ENCODE data around the gene KRTAP10-7.
"Not testable (repeated sequence)": the region's sequence is repeated elsewhere in the genome, so short reads cannot be mapped to it uniquely, and the experiment has no call there.

KRTAP10-7 gene

GRCh38 chr21:44600118-44600978 is at the start of gene KRTAP10-7:
TSS of gene KRTAP10-7 (plus strand) at chr21:44600597. CDS start at chr21:44600622, 25 bp downstream.
- DNase-seq: not testable (repeated sequence)

GRCh38 chr21:44550807-44551206 is 49.6 kb upstream of the KRTAP10-7 start:
- DNase-seq: no peak

DNA sequence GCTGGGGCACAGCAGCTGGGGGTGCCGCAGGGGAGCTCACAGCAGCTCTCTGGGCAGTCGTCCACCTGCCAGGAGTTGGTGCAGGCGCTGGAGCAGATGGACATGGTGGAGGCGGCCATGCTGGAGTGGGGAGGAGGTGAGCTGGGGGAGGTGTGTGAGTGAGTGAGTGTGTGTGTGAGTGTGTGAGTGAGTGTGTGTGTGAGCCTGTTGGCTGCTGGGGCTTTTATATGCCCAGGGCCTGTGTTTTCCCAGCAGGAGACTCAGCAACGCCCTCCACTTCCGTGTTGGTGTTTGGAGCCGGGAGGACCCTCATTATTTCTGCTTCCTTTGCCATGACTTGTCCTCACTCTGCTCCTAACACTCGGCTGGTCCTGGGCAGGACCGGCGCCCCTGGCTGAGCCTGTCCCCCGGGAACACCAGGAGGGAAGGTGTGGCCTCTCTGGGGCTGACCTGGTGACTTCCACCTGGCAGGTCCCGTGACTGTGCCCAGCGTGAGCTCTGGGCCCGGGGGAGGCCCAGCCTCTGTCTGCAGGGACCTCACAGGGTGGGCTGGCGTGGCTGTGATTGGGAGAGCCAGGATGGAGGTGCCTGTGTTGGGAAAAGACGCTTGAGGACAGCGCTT is 48.9 kb upstream of the KRTAP10-7 start, which contains the start of gene KRTAP10-2:
Gene KRTAP10-2 (minus strand): TSS at position 166 of the 622 bp plus-strand sequence. CDS start 47 bp downstream, at position 119.
- no peak for DNase-seq

- no peak for DNase-seq
Measured at GRCh38 chr21:44552136-44552535, 48.3 kb upstream of the KRTAP10-7 start.

DNA sequence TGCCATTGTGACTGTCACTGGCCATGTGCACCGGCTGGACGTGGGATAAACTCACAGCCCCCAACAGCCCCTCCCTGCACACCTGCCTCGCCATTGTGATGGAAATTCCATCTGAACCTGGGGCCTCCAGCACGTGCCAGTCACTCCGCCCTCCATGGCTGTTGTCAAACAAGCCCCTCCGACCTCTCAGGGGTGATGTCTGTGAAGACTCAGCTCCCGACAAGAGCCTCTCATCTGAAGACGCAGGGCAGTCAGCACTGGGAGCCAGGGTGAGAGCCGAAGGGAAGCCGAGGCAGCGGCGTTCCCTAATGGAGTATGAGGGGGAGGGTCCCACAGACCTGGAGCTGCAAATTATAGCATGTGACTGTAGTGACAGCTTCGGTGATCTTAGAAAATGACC is 47.7 kb upstream of the KRTAP10-7 start:
- no peak for DNase-seq

DNA sequence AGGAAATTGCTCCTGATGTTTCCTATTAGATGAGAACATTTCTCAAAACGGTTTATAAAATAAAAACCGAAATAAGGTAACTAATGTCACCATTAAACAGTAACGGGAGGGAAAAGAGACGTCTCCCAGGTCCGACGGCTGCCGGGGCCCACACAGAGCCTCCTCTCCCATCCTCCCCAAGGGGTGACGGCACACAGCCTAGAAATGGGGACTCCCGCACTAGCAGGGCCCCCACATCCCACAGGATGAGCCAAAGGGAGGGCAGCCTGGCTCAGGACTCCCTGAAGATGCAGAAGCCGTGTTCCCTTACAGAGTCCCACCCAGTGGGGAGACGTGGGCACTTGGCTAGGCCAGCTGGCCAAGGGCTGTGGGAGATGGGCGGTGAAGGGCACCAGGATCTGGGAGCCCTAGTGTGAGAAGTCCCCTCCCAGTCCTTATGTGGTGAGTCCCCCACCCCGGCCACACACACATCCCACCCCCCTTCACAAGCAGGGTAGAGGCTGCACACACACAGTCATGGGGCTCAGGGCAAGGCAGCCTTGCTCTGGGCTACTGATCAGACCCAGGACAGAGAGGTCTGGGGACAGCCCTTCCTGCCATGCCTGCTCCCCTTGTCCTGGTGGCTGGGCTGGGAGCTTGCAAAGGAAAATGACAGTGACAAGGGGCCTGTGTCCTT is 45.1 kb upstream of the KRTAP10-7 start:
- DNase-seq: no peak

DNA sequence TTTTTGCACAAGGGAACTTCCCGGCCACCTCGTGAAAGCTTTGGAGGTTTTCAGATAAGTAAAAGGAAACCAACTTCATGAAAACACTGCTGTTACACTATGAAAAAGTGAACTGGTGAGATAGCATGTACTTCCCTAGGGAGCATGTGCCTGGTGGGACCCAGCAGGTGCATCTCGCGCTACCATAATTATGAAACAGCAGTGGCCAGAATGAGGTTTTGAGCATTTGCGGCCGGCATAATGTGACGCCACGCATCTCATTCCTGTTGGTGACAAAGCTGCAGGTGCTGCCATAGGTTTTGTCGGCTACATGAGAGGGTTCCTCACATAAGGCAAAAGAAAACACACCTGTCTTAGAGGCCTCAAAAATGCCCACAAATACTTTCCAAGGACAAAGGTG is 43.5 kb upstream of the KRTAP10-7 start:
- DNase-seq: no peak

- no peak for DNase-seq
Measured at GRCh38 chr21:44557491-44558328, 42.7 kb upstream of the KRTAP10-7 start.

- DNase-seq: not testable (repeated sequence)
Measured at GRCh38 chr21:44558329-44558675, 42.1 kb upstream of the KRTAP10-7 start.

- DNase-seq: no peak
Measured at GRCh38 chr21:44558695-44559094, 41.7 kb upstream of the KRTAP10-7 start, which contains the start of gene KRTAP10-3. TSS of gene KRTAP10-3 (minus strand) at chr21:44558795. CDS start at chr21:44558715, 80 bp downstream.

DNA sequence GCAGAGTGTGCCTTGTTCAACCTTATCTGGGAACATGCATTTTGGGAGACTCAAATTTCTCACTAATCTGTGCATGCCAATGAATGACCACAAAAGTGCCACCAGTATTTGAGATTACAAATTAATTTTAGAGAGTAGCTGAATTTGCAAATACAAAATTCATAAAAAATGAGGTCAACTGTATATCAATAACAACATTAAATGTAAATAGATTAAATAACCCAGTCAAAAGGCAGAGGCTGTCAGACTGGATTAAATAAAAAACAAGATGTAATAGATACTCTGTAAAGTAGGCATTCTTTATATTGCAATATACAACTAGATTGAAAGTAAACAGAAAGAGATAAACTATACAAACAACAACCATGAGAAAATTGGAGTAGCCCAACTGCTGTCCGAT is 36.3 kb upstream of the KRTAP10-7 start:
- no peak for DNase-seq

DNA sequence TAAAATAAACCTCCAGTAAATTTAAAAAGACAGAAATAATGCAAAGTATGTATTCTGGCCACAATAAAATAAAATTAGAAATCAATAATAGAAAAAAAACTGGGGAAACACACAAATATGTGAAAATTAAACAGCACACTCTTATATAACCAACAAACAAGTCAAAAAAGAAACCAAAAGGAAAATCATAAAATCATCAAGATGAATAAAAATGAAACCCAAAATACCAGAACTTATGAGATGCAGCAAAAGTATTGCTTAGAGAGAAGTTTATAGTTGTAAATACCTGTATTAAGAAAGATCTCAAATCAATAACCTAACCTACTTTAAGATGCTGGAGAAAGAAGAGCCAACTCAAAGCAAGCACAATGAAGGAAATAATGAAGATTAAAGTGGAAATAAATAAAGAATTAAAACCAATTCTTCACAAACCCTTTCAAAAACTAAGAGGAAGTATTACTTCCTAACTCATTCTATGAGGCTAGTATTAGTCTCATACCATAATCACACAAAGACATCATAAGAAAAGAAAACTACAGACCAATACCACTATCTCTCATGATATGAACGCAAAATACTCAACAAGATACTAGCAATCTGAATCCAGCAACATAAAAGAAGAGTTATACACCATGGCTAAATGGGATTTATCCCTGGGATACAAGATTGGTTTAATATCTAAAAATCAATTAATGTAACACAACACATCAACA is 35.4 kb upstream of the KRTAP10-7 start:
- DNase-seq: no peak

DNA sequence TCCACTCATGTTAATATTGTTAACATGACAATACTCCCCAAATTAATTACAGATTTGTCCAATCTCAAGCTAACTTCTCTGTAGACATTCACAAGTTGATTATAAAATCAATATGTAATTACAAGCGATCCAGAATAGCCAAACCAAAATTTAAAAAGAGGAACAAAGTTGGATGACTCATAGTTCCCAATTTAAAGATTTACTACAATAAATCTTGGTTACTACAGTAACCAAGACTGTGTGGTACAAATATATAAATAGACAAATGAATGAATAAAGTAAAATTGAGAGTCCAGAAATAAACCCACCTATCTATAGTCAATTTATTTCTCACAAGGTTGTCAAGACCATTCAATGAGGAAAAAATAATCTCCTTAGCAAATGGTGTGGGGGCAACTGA is 34.0 kb upstream of the KRTAP10-7 start:
- DNase-seq: no peak

GRCh38 chr21:44567481-44568171 is 32.8 kb upstream of the KRTAP10-7 start:
- DNase-seq: no peak

DNA sequence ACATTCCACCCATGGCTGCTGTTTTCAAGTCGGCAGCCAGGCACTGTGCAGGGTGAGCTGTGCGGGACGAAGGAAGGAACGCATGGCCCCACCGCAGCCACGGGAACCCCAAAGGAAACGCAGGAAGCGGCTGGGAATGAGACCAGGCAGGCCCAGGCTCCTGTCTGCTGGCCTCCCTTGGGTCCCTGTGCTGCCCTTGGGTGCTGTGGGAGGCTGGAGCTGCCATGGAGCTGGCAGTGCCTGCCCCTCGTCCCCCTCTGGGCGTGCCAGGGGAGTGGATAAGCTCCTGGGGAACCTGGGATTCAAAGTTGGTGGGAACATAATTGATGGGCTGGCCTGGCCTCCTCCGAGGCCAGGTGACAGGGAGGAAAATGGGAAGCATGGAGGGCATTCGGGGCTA is 32.1 kb upstream of the KRTAP10-7 start:
- DNase-seq: no peak

- no peak for DNase-seq
Measured at GRCh38 chr21:44568667-44569556, 31.5 kb upstream of the KRTAP10-7 start.

- no peak for DNase-seq
Measured at GRCh38 chr21:44569861-44570517, 30.4 kb upstream of the KRTAP10-7 start.

DNA sequence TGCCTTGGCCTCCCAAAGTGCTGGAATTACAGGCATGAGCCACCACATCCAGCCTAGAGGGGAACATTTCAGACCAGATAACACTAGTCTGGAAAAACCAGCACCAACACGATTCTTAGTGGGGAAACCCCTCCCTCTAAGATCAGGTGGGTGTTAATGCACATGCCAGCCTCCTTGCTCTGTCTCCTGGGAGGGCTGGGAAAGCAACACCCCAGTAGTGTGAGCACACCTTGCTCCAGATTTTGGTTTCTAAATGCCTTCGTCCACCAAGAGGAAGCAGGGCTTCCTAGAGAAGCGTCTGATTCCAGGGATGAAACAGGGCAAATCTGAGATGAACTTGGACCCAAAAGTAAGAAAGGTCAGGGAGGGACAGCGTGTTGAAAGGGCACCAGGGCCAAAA is 29.1 kb upstream of the KRTAP10-7 start:
- no peak for DNase-seq
